Lung (tissue), 12 donors: ENCODE data around the gene MBL2. TPM values are rescaled to one million over a fixed set of nuclear protein-coding genes. Genes with fewer than 3 reads are reported as not detected.

Experiments used
- ATAC-seq: fragments of 200-7000 bp; cut with Tn5 transposase; one replicate; pipeline ENCODE4 v1.9.1; 2020; ENCODE audit warnings: moderate number of reproducible peaks; ENCODE audit not compliant: insufficient read depth, low FRiP score
- DNase-seq, 3 donors: peaks; one replicate each; pipeline ENCODE4 v3.0.0-alpha.2; 2013 to 2017
- H3K27ac ChIP-seq, 2 donors: one replicate each; pipeline ENCODE4 v1.5.1; 2013; ENCODE audit warnings: mild to moderate bottlenecking in 2 of 2, moderate library complexity in 2 of 2, control low read depth in 1 of 2, inconsistent platforms in 1 of 2, low read depth in 1 of 2, low read length in 1 of 2
- H3K27me3 ChIP-seq, 3 donors: one replicate each; pipeline ENCODE4 v1.5.1; 2013; ENCODE audit warnings: low read length in 2 of 3; ENCODE audit not compliant: control insufficient read depth in 3 of 3, insufficient read depth in 3 of 3
- H3K36me3 ChIP-seq, 4 donors: one replicate each; pipeline ENCODE4 v1.5.1; 2013; ENCODE audit warnings: low read length in 4 of 4, mild to moderate bottlenecking in 1 of 4, moderate library complexity in 1 of 4; ENCODE audit not compliant: control insufficient read depth in 4 of 4, insufficient read depth in 4 of 4
- H3K4me1 ChIP-seq, 5 donors: one replicate each; pipeline ENCODE4 v1.5.1; 2013; ENCODE audit warnings: low read length in 5 of 5, mild to moderate bottlenecking in 2 of 5, moderate library complexity in 1 of 5; ENCODE audit not compliant: control insufficient read depth in 5 of 5, insufficient read depth in 5 of 5
- H3K4me3 ChIP-seq: one replicate; pipeline ENCODE4 v1.5.1; 2013; ENCODE audit warnings: mild to moderate bottlenecking, control low read depth, moderate library complexity
- H3K9ac ChIP-seq, 2 donors: one replicate each; pipeline ENCODE4 v1.5.1; 2013; ENCODE audit warnings: low read length in 2 of 2, control low read depth in 1 of 2; ENCODE audit not compliant: insufficient read depth in 1 of 2
- H3K9me3 ChIP-seq, 4 donors: one replicate each; pipeline ENCODE4 v1.5.1; 2013; ENCODE audit warnings: low read length in 3 of 4, mild to moderate bottlenecking in 1 of 4, moderate library complexity in 1 of 4; ENCODE audit not compliant: control insufficient read depth in 4 of 4, insufficient read depth in 3 of 4
- WGBS, 2 donors: extraction: QIAGEN DNeasy Blood & Tissue Kit; methylation state at CpG; one replicate each; pipeline ENCODE4 v1.1.7; 2013; 5-methylcytosine and 5-hydroxymethylcytosine counted together
- polyA plus RNA-seq, 2 donors: library from polyadenylated mRNA; stranded (reverse); fragments of 200-250 nt; gene quantifications; one replicate each; pipeline ENCODE4 v1.2.1, GENCODE V29; 2013
- total RNA-seq, 2 donors: library from RNA; depleted of rRNA in 1 of 2; stranded (reverse); fragments of >200 nt in 1 of 2; gene quantifications; one replicate each; pipeline ENCODE4 v1.2.1, GENCODE V29; 2014 to 2021
- TF ChIP-seq, protein P1 (sequence below): IDR thresholded peaks from 2 replicates; pipeline ENCODE4 v1.5.1; 2012; ENCODE audit warnings: mild to moderate bottlenecking; ENCODE audit errors: control extremely low read depth, extremely low read depth
- donor health status: control.
- donor health status: control.
- donor health status: Bipolar disorder and iron deficiency.
- donor health status: healthy.
- donor health status: DM: yes; HTN: yes; CAD: no.

The MBL2 gene
- total and polyA plus RNA-seq, 4 donors, result 0.06 TPM; not detected in 3

- no peak overlapping the region for H3K4me3 ChIP-seq
- H3K9me3 ChIP-seq, result no peaks in the 10 kb centered on the region
- ATAC-seq, result no peak
- no peaks in the 10 kb centered on the region for H3K36me3 ChIP-seq
- DNase-seq, result no peak
- no peak overlapping the region for H3K9ac ChIP-seq
- H3K27ac ChIP-seq, result no peak overlapping the region
- no peaks in the 10 kb centered on the region for H3K4me1 ChIP-seq
- H3K27me3 ChIP-seq, result no peaks in the 10 kb centered on the region
- TF ChIP-seq, protein P1, sequence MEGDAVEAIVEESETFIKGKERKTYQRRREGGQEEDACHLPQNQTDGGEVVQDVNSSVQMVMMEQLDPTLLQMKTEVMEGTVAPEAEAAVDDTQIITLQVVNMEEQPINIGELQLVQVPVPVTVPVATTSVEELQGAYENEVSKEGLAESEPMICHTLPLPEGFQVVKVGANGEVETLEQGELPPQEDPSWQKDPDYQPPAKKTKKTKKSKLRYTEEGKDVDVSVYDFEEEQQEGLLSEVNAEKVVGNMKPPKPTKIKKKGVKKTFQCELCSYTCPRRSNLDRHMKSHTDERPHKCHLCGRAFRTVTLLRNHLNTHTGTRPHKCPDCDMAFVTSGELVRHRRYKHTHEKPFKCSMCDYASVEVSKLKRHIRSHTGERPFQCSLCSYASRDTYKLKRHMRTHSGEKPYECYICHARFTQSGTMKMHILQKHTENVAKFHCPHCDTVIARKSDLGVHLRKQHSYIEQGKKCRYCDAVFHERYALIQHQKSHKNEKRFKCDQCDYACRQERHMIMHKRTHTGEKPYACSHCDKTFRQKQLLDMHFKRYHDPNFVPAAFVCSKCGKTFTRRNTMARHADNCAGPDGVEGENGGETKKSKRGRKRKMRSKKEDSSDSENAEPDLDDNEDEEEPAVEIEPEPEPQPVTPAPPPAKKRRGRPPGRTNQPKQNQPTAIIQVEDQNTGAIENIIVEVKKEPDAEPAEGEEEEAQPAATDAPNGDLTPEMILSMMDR, result no peak
Measured at GRCh38 chr10:52811776-52812175, 39.2 kb upstream of the MBL2 start.

DNA sequence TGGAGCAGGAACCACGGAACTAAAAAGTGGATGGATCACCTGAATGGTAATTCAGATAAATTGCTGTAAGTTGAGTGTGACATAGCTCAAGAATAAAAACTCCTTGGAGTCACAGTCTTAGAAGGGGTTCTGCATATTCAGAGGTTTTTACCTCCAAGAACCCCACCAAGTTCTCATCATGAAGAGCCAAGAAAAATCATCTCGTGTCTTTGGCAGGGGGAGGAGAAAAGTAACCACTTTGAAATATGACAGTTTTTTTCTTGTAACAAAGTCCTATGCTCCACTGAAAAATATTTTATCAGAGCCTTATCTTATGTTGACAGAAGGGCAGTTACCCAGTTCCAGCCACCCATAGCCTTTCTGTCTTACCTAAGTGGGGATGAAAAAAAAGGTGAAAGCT, 38.2 kb upstream of the MBL2 start:
- 81 to 94% methylated on average over 2 of the region's 2 CpGs for WGBS, 2 donors
- ATAC-seq, result no peak
- no peaks in the 10 kb centered on the region for H3K27me3 ChIP-seq
- H3K9me3 ChIP-seq, result no peaks in the 10 kb centered on the region
- no peak overlapping the region for H3K4me3 ChIP-seq
- no peak for DNase-seq
- no peak overlapping the region for H3K27ac ChIP-seq
- H3K36me3 ChIP-seq, result no peaks in the 10 kb centered on the region
- no peak overlapping the region for H3K9ac ChIP-seq
- TF ChIP-seq, protein P1, result no peak
- H3K4me1 ChIP-seq, result no peaks in the 10 kb centered on the region

- H3K9ac ChIP-seq, result no peak overlapping the region
- DNase-seq (no peak), ATAC-seq (no peak)
- H3K27me3 ChIP-seq, result no peaks in the 10 kb centered on the region
- no peak overlapping the region for H3K27ac ChIP-seq
- WGBS, 2 donors, result 60 to 78% methylated on average over 2 of the region's 2 CpGs
- no peaks in the 10 kb centered on the region for H3K4me1 ChIP-seq
- TF ChIP-seq, protein P1, result no peak
- no peaks in the 10 kb centered on the region for H3K36me3 ChIP-seq
- no peaks in the 10 kb centered on the region for H3K9me3 ChIP-seq
- no peak overlapping the region for H3K4me3 ChIP-seq
Measured at GRCh38 chr10:52807803-52808202, 35.2 kb upstream of the MBL2 start.
